Astrocyte (in vitro differentiated cells and primary cell): ENCODE measurements around the gene TUBGCP5.
"Not testable (repeated sequence)": the region's sequence is repeated elsewhere in the genome, so short reads cannot be mapped to it uniquely, and the experiment has no call there.

Experiments
- EZH2 ChIP-seq: IDR thresholded peaks from 2 replicates; pipeline ENCODE4 v1.6.1; 2012; ENCODE audit warnings: mild to moderate bottlenecking, low read length, inconsistent platforms; ENCODE audit not compliant: insufficient read depth
- TF ChIP-seq, protein P1 (sequence below): IDR thresholded peaks from 2 replicates; pipeline ENCODE4 v1.5.1; 2011; ENCODE audit warnings: low read depth, mild to moderate bottlenecking, inconsistent platforms, low read length, moderate library complexity; ENCODE audit not compliant: insufficient read depth

DNA sequence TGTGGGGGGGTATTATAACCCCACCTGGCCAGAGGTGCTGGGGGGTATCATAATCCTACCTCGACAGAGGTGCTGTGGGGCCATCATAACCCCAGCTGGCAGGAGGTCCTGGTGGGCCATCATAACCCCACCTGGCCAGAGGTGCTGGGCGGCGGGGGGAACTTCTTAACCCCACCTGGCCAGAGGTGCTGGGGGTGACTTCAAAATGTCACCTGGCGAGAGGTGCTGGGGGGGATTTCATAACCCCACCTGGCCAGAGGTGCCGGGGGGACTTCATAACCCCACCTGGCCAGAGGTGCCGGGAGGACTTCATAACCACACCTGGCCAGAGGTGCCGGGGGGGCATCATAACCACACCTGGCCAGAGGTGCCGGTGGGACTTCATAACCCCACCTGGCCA is 2.4 kb upstream of the TUBGCP5 start:
- TF ChIP-seq, protein P1, sequence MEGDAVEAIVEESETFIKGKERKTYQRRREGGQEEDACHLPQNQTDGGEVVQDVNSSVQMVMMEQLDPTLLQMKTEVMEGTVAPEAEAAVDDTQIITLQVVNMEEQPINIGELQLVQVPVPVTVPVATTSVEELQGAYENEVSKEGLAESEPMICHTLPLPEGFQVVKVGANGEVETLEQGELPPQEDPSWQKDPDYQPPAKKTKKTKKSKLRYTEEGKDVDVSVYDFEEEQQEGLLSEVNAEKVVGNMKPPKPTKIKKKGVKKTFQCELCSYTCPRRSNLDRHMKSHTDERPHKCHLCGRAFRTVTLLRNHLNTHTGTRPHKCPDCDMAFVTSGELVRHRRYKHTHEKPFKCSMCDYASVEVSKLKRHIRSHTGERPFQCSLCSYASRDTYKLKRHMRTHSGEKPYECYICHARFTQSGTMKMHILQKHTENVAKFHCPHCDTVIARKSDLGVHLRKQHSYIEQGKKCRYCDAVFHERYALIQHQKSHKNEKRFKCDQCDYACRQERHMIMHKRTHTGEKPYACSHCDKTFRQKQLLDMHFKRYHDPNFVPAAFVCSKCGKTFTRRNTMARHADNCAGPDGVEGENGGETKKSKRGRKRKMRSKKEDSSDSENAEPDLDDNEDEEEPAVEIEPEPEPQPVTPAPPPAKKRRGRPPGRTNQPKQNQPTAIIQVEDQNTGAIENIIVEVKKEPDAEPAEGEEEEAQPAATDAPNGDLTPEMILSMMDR, result not testable (repeated sequence)
- not testable (repeated sequence) for TF ChIP-seq EZH2
